CD1c-positive myeloid dendritic cell (primary cell): ENCODE data around the gene MCTP2.

Experiments used
- DNase-seq: peaks from one replicate; pipeline ENCODE4 v3.0.0-alpha.2; 2016; ENCODE audit errors: extremely low spot score

Gene MCTP2

DNA sequence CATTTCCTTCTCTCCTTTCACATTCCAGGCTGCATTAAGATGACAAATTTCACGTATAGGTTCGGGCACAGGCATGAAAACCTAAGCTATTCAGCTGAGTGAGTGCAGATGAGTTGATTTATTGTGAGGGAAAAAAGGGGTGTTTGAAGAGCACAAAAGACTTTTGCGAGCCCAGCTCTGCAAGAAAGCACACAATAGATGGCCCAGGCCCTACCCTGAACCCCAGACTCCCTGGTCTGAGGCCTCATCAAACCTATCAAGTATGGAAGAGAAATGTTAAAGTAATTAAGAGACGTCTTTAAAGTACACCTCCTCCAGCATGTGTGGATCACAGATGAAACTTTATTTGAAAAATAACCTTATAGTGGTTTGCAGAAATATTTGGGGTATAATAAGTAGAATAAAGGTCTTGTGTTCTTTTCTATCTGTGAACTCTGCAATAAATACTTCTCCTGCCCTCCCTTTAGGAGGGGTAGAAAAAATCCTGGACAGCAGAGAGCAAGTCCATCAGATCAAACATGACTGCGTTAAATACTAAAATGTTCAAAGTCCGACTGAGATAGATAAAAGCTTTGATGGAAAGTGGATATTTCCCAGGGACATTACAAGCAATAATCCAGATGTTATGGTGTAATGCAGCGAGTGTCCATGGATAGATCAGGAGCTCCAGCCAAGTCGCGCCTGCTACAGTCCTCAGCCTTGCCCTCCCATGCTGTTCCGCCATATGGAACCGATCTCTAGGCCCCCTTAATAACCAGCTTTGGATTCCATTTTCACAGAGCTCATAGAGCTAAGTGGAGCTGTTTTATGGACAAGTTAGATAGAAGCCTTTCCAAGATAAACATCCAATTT, 121.5 kb downstream of the MCTP2 start:
- no peak for DNase-seq

DNA sequence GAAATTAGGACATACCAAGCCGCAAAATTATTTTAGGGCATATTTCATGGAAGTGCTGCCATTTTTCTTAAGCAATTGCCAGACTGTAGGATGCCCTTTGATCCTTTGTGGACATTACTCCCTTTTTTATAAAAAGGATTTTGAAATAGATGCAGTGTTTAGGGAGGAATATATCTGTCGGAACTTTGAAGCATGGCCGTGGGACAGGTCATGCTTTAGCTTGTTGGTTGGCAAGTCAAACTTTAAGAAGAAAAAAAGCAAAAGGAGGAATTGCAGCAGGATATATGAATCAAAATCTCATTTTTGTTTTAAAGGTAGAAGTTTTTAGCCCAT, 122.1 kb downstream of the MCTP2 start:
- no peak for DNase-seq

GRCh38 chr15:94354655-94355054, 123.3 kb downstream of the MCTP2 start:
- DNase-seq, result no peak

- DNase-seq, result no peak
Observed at GRCh38 chr15:94359716-94360115, 128.4 kb downstream of the MCTP2 start.

GRCh38 chr15:94360251-94360685, 128.9 kb downstream of the MCTP2 start:
- no peak for DNase-seq

GRCh38 chr15:94362385-94363092, 131.2 kb downstream of the MCTP2 start:
- no peak for DNase-seq

GRCh38 chr15:94363382-94363781, 132.0 kb downstream of the MCTP2 start:
- DNase-seq, result no peak

- no peak for DNase-seq
Observed at GRCh38 chr15:94366781-94367180, 135.4 kb downstream of the MCTP2 start.

DNA sequence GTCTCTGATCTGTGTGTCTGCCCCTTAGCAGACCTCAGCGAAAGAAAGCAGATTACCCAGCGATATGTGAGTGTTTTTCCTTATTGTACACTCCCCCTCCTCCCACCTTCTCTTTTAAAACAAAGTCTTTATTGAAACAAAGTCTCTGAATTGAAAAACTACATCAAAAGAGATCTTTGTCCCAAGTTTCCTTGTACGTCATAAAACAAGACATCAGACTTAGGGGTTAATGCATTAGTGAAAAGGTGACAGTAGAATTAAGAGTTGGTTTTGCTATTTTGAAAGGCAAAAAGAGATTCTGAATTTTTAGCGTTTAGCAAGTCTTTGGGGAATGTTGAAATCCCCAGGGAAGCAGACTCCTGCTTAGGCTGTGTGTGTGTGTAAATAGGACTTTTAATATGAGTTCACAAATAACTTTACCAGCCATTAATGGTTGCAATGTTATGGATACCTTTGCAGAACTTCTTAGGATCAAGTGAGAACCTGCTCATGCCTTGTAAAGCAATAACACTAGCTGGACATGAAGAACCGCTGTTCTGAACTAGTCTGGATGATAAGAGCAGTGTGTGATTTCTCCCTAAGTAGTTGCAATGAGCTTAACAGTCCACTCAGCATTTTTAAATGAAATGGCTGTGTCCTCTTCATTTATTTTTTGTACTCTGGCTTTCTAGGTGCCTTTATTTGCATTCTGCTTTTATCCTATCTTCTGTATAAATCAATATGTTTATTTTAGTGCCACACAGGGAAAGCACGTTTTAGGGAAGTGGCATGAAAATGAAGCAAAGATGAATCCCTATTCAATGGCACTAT, 136.6 kb downstream of the MCTP2 start:
- DNase-seq, result no peak

- DNase-seq, result peak; percentile 57
Observed at GRCh38 chr15:94370206-94370935, 139.0 kb downstream of the MCTP2 start.

DNA sequence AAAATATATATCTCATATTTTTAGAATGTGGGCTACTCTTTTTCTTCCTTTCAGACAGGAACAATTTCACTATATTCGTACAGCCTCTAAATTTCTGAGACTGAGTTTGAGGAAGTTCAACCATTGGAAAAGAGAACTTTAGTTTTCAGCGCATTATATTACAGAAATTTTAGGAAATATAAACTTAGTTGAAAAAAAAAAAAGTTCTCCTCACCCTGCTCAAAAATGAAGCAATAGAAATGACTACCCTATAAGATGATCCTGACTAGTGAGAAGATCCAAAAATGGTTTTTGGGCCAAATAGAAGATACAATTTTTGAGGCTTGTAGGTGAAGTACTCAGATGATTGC, 139.6 kb downstream of the MCTP2 start:
- peak; percentile 63 for DNase-seq

DNA sequence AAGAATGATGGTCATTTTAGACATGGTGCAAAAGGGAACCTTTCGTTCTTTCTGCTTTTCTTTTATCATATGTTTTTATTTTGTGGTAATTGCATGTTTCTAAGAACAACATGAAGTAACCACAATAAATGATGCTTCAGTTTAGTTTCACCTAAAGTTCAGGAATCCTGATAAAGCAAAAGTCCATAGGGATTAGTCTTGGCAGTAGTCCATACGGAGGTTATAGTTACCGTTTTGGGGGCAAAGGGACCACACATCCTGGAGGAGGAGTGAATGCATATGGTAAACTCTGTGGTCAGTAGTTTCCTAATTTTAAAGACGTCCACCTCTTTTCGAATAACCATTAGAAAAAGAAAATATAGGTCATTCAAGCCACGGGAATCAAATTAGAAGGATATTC, 141.5 kb downstream of the MCTP2 start:
- DNase-seq, result no peak

DNA sequence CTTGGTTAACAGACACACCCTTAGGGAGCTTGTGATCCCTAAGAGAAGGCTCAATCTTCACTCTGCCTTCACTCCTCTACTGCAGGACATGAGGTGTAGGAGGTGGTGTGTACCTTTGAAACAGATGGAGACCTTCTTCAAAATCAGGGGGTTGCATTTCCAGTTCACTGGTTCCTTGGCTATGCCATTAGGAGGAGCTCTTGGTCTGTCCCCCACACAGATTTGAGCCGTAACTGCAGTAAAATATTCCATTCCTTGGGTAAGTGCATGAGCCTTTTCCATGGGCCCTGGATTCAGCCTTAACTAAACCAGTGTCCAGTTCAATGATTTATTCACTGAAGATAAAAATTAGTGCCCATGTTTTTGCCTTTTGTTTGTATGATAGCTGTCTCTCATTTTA, 144.6 kb downstream of the MCTP2 start:
- DNase-seq, result no peak

GRCh38 chr15:94379986-94380385, 148.6 kb downstream of the MCTP2 start:
- DNase-seq, result no peak

- DNase-seq, result no peak
Observed at GRCh38 chr15:94380798-94381197, 149.4 kb downstream of the MCTP2 start.

DNA sequence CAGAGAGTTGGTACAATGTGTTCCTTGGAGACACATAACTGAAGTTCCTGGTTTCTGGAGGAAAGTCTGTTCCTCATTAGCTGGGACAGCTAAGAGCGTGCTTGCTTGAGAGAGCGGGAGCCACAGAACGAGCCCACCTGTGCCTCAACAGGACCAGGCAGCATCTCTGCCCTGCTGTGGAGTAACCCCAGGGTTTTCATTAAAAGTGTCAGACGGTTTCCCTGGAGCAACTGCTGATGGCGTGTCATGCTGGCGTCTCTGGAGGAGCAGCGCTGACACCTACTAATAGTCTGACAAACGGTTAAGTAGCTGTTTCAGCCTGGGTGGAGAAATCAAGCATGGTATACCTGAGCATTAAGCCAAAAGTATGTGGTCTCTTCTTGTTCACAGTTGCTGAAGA, 150.0 kb downstream of the MCTP2 start:
- no peak for DNase-seq

DNA sequence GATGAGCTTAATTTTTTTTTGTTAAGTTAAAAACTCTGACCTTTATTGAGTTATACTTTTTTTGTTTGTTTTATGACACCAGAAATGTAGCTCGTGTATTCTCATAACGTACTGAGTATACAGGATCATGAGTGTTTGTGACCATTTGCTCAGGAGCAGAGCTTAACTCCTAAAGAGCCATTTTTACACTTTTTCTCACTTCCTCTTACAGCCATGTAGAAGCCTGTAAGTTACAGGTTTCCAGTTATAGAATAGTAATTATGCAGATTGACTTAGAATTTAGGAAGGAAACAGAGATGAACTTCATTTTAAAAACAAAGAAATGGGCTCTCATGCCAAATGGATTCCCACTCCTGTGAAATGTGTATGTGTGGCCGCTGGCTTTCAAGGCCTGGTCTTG, 151.7 kb downstream of the MCTP2 start:
- DNase-seq, result no peak

- DNase-seq, result no peak
Observed at GRCh38 chr15:94383706-94384105, 152.3 kb downstream of the MCTP2 start.

- DNase-seq, result no peak
Observed at GRCh38 chr15:94385441-94385840, 154.1 kb downstream of the MCTP2 start.

DNA sequence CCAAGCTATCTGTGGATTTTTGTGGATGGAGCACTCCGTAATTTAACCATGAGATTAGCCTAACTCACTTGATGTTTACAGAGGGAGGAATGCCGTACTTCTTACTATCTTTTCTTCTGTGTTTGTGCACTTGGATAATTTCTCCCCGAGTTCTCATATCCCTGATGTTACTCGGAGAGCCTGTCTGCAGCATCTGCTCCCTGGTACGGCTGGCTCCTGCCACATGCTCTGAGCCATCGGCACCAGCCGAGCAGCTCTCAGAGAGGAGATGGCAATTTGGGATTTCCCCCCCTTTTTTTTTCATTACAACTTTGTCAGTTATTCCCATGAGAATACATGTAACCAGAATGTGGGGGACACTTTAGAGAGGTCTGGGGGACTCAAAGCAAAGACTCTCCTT, 155.0 kb downstream of the MCTP2 start:
- no peak for DNase-seq

DNA sequence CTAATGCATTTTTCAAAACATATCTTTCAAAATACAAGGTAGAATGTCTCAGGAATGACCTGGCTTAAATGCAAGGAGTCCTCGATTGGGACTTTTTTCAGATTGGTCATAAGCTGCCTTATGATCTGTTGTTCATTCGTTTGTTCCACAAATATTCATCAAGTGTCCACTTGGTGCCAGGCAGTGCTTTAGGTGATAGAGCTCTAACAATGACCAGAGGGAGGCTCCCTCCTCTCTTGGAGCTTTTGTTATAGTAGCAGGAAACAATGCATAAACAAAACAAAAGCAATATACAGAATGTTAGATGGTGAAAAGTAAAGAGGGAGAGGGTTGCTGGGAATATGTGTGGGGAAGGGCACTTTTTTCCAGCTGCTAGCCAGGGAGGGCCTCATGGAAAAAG, 156.1 kb downstream of the MCTP2 start:
- DNase-seq, result no peak

DNA sequence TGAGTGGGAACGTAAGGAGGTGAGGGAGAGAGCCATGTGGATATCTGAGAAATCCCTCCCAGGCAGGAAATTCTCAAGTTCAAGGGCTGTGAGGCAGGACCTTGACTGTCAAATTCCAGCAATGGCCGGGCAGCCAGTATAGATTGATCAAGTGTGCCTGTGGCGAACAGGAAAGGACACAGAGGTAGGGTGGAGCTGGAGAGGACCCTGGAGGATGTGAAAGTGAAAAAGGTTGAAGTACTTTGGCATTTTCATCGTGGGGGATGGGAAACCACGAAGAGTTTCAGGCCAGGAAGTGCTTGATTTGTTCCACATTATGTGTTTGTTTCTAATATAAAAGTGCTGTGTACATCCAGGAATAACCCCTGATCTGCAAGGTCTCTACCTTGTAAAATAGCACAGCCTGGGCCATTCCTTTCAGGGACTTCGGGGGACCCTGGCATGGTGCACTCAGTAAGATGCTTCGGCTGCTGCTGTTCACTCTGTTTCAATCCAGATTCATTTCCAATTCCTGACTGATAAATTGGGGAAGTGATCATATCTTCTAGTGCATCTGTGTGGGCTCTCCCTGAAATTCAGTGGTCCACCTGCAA, 156.6 kb downstream of the MCTP2 start:
- peak; percentile 12 for DNase-seq
